Natural killer cell (primary cell): ENCODE data around the gene SOX6. TPM values are rescaled to one million over a fixed set of nuclear protein-coding genes. Genes with fewer than 3 reads are reported as not detected.

Source experiments
- ATAC-seq, 3 donors: fragments of 150-1000 bp in 2 of 3; fragments of 200-7000 bp in 1 of 3; cut with Tn5 transposase; 1 replicate in 1 of 3; 2 replicates in 2 of 3; pipeline ENCODE4 v1.10.0; 2021; ENCODE audit warnings: mild to moderate bottlenecking in 2 of 3, moderate library complexity in 2 of 3
- DNase-seq, 2 donors: peaks; one replicate each; pipeline versions ENCODE4 v3.0.0 to v3.0.0-alpha.2; 2013 to 2021; ENCODE audit warnings: mixed read lengths in 1 of 2
- H3K27ac ChIP-seq: one replicate; pipeline ENCODE4 v1.5.1; 2013; ENCODE audit warnings: mild to moderate bottlenecking, low read length
- H3K27me3 ChIP-seq: one replicate; pipeline ENCODE4 v1.6.1; 2013; ENCODE audit warnings: low read length; ENCODE audit not compliant: control insufficient read depth, insufficient read depth
- H3K36me3 ChIP-seq: one replicate; pipeline ENCODE4 v1.6.1; 2013; ENCODE audit warnings: low read length; ENCODE audit not compliant: control insufficient read depth, insufficient read depth
- H3K4me1 ChIP-seq: one replicate; pipeline ENCODE4 v1.6.1; 2013; ENCODE audit warnings: low read length; ENCODE audit not compliant: control insufficient read depth, insufficient read depth
- H3K4me3 ChIP-seq: one replicate; pipeline ENCODE4 v1.5.1; 2013; ENCODE audit warnings: low read length
- H3K9me3 ChIP-seq: one replicate; pipeline ENCODE4 v1.6.1; 2013; ENCODE audit warnings: low read length; ENCODE audit not compliant: control insufficient read depth, insufficient read depth
- H3K27ac Mint-ChIP-seq, 2 donors: one replicate each; pipeline ENCODE4 v1.8.0; 2022; ENCODE audit warnings: mild to moderate bottlenecking in 2 of 2, mixed read lengths in 2 of 2, moderate library complexity in 1 of 2
- H3K27me3 Mint-ChIP-seq, 2 donors: one replicate each; pipeline ENCODE4 v1.8.0; 2022; ENCODE audit warnings: low read depth in 2 of 2, mixed read lengths in 2 of 2
- H3K36me3 Mint-ChIP-seq: one replicate; pipeline ENCODE4 v1.8.0; 2022; ENCODE audit warnings: mixed read lengths
- H3K4me1 Mint-ChIP-seq, 2 donors: one replicate each; pipeline ENCODE4 v1.8.0; 2022; ENCODE audit warnings: mixed read lengths in 2 of 2
- H3K4me3 Mint-ChIP-seq: one replicate; pipeline ENCODE4 v1.8.0; 2022; ENCODE audit warnings: mild to moderate bottlenecking, moderate library complexity, mixed read lengths
- H3K9me3 Mint-ChIP-seq, 2 donors: one replicate each; pipeline ENCODE4 v1.8.0; 2022; ENCODE audit warnings: mixed read lengths in 2 of 2
- CTCF ChIP-seq: fragments of 200-600 bp; IDR thresholded peaks from one replicate; pipeline ENCODE4 v1.8.0; 2022; ENCODE audit warnings: antibody characterized with exemption
- WGBS: methylation state at CpG from one replicate; pipeline ENCODE4 v1.1.7; 2013; ENCODE audit warnings: missing lambda C conversion rate; ENCODE audit not compliant: insufficient coverage; 5-methylcytosine and 5-hydroxymethylcytosine counted together
- intact Hi-C: fragments of 100-400 bp; cut with micrococcal nuclease; formaldehyde crosslinking; loops from one replicate; pipeline ENCODE4 v1.14.2; 2022
- total RNA-seq, 4 donors: library from RNA; stranded (reverse); fragments of 120-200 nt in 1 of 4; gene quantifications; one replicate each; pipeline versions ENCODE4 v1.2.3 to v1.2.4, GENCODE V29; 2013 to 2022

SOX6 gene
- total RNA-seq, 3 donors from 2014 or later (not counting 1 experiment from before 2014, with no cell fraction given), result 0.27 TPM; not detected in 2

DNA sequence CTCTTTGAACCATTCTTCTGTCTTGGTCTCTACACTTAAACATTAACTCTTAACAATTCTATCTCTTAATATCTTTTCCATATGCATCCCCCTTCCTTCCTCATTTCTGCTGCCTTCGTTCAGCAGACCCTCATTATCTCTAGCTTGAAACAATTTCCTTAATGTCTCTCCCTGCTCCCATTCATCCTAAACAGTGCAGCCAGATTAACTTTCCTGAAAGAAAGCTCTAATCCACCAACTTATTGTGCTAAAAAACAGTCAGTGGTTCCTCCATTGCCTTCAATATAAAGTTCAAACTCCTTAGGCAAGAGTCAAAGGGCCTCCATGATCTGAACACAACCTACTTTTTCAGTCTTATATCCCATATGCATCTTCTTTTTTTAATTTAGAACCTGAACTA is 42.5 kb downstream of the SOX6 start:
- Histone ChIP-seq H3K4me1 (no peaks in the 10 kb centered on the region), H3K27me3 (no peaks in the 10 kb centered on the region), H3K27ac (no peak overlapping the region), H3K4me3 (no peak overlapping the region), H3K36me3 (no peaks in the 10 kb centered on the region), H3K9me3 (no peaks in the 10 kb centered on the region)
- Mint-ChIP-seq H3K4me1 (no peaks in the 10 kb centered on the region), H3K4me3 (no peak overlapping the region), H3K36me3 (no peaks in the 10 kb centered on the region), H3K9me3 (peaks cover 0 to 3% of the 10 kb centered on the region in 2 donors), H3K27me3 (peaks cover 0 to 2% of the 10 kb centered on the region in 2 donors), H3K27ac (no peak overlapping the region)
- no peak for DNase-seq
- ATAC-seq, result no peak
- WGBS, result 11% methylated on average over 1 of the region's 1 CpG
- no peak for TF ChIP-seq CTCF
- intact Hi-C loops, result no loop called here

DNA sequence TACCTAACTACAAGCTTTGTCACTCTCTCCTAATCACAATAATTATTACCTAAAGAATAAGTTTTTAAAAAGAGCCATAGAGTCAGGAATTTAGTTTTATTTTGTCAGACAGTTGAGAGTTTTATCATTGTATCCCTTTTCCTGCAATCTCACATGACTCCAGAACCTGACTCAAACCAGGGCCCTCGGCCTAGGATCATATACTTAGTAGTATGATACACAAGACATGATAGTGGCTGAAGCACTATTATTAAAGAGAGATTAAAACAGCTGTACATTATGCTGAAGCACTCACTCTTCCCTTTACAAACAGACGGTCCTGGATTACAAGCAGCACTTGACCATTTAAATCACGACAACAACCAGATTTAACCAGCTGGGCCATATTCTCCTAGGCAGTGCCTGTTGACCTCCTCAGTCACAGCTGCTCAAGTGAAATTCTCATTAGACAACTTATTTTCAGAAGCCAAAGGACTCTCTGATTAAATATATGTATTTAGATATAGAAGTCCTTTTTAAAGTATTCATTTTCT is 44.0 kb downstream of the SOX6 start:
- no peak overlapping the region for H3K27ac ChIP-seq
- intact Hi-C loops, result no loop called here
- no peak for TF ChIP-seq CTCF
- ATAC-seq, result no peak
- H3K4me1 ChIP-seq, result no peaks in the 10 kb centered on the region
- no peak overlapping the region for H3K4me3 ChIP-seq
- H3K27me3 ChIP-seq, result no peaks in the 10 kb centered on the region
- Mint-ChIP-seq H3K4me3 (no peak overlapping the region), H3K27me3 (peaks cover 0 to 2% of the 10 kb centered on the region in 2 donors), H3K27ac (no peak overlapping the region), H3K4me1 (no peaks in the 10 kb centered on the region), H3K9me3 (peaks cover 2 to 3% of the 10 kb centered on the region in 2 donors), H3K36me3 (no peaks in the 10 kb centered on the region)
- no peak for DNase-seq
- H3K36me3 ChIP-seq, result no peaks in the 10 kb centered on the region
- WGBS, result 96% methylated on average over 2 of the region's 3 CpGs
- no peaks in the 10 kb centered on the region for H3K9me3 ChIP-seq

- no peaks in the 10 kb centered on the region for H3K9me3 ChIP-seq
Measured at GRCh38 chr11:16311831-16312230, 44.5 kb downstream of the SOX6 start.

More at GRCh38 chr11:16311831-16312230, 44.5 kb downstream of the SOX6 start:
- intact Hi-C loops, result no loop called here
- no peaks in the 10 kb centered on the region for H3K36me3 Mint-ChIP-seq
- no peaks in the 10 kb centered on the region for H3K4me1 Mint-ChIP-seq
- no peaks in the 10 kb centered on the region for H3K4me1 ChIP-seq
- no peak overlapping the region for H3K27ac ChIP-seq
- no peak overlapping the region for H3K4me3 Mint-ChIP-seq
- H3K9me3 Mint-ChIP-seq, result peaks cover 3 to 4% of the 10 kb centered on the region in 2 donors
- no peak overlapping the region for H3K4me3 ChIP-seq
- H3K27me3 ChIP-seq, result no peaks in the 10 kb centered on the region
- peaks cover 0 to 4% of the 10 kb centered on the region in 2 donors for H3K27me3 Mint-ChIP-seq
- no peak for TF ChIP-seq CTCF
- ATAC-seq (no peak), DNase-seq (no peak)
- no peak overlapping the region for H3K27ac Mint-ChIP-seq
- no peaks in the 10 kb centered on the region for H3K36me3 ChIP-seq
